H9 (cell line): ENCODE data around the gene ITPR2. TPM values are rescaled to one million over a fixed set of nuclear protein-coding genes. Genes with fewer than 3 reads are reported as not detected.

ENCODE experiments used
- DNase-seq: peaks from one replicate; pipeline ENCODE4 v3.0.0-alpha.2; 2017
- H2AFZ ChIP-seq: one replicate; pipeline ENCODE4 v1.6.1; 2013; ENCODE audit warnings: mild to moderate bottlenecking, low read length, control low read depth, moderate library complexity
- H2AK5ac ChIP-seq: 2 replicates; pipeline ENCODE4 v1.6.1; 2013; ENCODE audit warnings: low read length, control low read depth, mixed read lengths; ENCODE audit not compliant: insufficient read length
- H2BK120ac ChIP-seq: one replicate; pipeline ENCODE4 v1.6.1; 2013; ENCODE audit warnings: low read depth, mild to moderate bottlenecking, low read length, control low read depth, inconsistent platforms; ENCODE audit not compliant: poor library complexity, severe bottlenecking
- H2BK12ac ChIP-seq: 2 replicates; pipeline ENCODE4 v1.6.1; 2013; ENCODE audit warnings: low read length, control low read depth, mixed read lengths, low read depth; ENCODE audit not compliant: insufficient read length
- H2BK15ac ChIP-seq: 2 replicates; pipeline ENCODE4 v1.6.1; 2013; ENCODE audit warnings: low read depth, low read length, control low read depth
- H2BK20ac ChIP-seq: one replicate; pipeline ENCODE4 v1.6.1; 2013; ENCODE audit warnings: low read depth, mild to moderate bottlenecking, low read length, control low read depth, inconsistent platforms; ENCODE audit not compliant: poor library complexity, severe bottlenecking
- H2BK5ac ChIP-seq: 2 replicates; pipeline ENCODE4 v1.6.1; 2013; ENCODE audit warnings: low read length, control low read depth, mixed read lengths; ENCODE audit not compliant: insufficient read length
- H3K14ac ChIP-seq: 2 replicates; pipeline ENCODE4 v1.6.1; 2013; ENCODE audit warnings: low read length, control low read depth; ENCODE audit not compliant: insufficient read depth
- H3K18ac ChIP-seq: 2 replicates; pipeline ENCODE4 v1.6.1; 2013; ENCODE audit warnings: low read depth, mild to moderate bottlenecking, mixed read lengths, low read length, control low read depth; ENCODE audit not compliant: insufficient read length
- H3K23ac ChIP-seq: 2 replicates; pipeline ENCODE4 v1.6.1; 2013; ENCODE audit warnings: low read length, control low read depth, mixed read lengths, low read depth; ENCODE audit not compliant: insufficient read length
- H3K23me2 ChIP-seq: 2 replicates; pipeline ENCODE4 v1.6.1; 2013; ENCODE audit warnings: low read depth, mild to moderate bottlenecking, mixed read lengths, low read length, control low read depth; ENCODE audit not compliant: insufficient read length, poor library complexity, severe bottlenecking
- H3K27ac ChIP-seq: 2 replicates; pipeline ENCODE4 v1.5.1; 2013; ENCODE audit warnings: low read length, control low read depth, mixed read lengths, low read depth; ENCODE audit not compliant: insufficient read length
- H3K27me3 ChIP-seq: 2 replicates; pipeline ENCODE4 v1.6.1; 2013; ENCODE audit warnings: low read length, control low read depth, inconsistent platforms; ENCODE audit not compliant: insufficient read depth
- H3K4ac ChIP-seq: 2 replicates; pipeline ENCODE4 v1.6.1; 2013; ENCODE audit warnings: low read depth, mild to moderate bottlenecking, control low read depth, inconsistent platforms, low read length, moderate library complexity
- H3K4me1 ChIP-seq: 2 replicates; pipeline ENCODE4 v1.6.1; 2013; ENCODE audit warnings: low read length, control low read depth, inconsistent platforms; ENCODE audit not compliant: insufficient read depth
- H3K4me2 ChIP-seq: 2 replicates; pipeline ENCODE4 v1.6.1; 2013; ENCODE audit warnings: low read length, control low read depth, mixed read lengths; ENCODE audit not compliant: insufficient read length, insufficient read depth
- H3K56ac ChIP-seq: 2 replicates; pipeline ENCODE4 v1.6.1; 2013; ENCODE audit warnings: low read depth, mild to moderate bottlenecking, mixed read lengths, low read length, control low read depth; ENCODE audit not compliant: insufficient read length
- H3K79me1 ChIP-seq: 2 replicates; pipeline ENCODE4 v1.6.1; 2013; ENCODE audit warnings: low read depth, mild to moderate bottlenecking, moderate library complexity, low read length, control low read depth, inconsistent platforms; ENCODE audit not compliant: insufficient read depth, poor library complexity, severe bottlenecking
- H3K79me2 ChIP-seq: 2 replicates; pipeline ENCODE4 v1.6.1; 2013; ENCODE audit warnings: low read length, control low read depth, inconsistent platforms; ENCODE audit not compliant: insufficient read depth
- H3K9ac ChIP-seq: 2 replicates; pipeline ENCODE4 v1.6.1; 2013; ENCODE audit warnings: low read length, control low read depth, mixed read lengths; ENCODE audit not compliant: insufficient read length; ENCODE audit errors: extremely low read depth
- H3K9me3 ChIP-seq: one replicate; pipeline ENCODE4 v1.6.1; 2013; ENCODE audit warnings: low read depth, low read length, inconsistent platforms; ENCODE audit not compliant: control insufficient read depth
- H3T11ph ChIP-seq: one replicate; pipeline ENCODE4 v1.6.1; 2013; ENCODE audit warnings: mild to moderate bottlenecking, low read length, control low read depth, inconsistent platforms
- H4K20me1 ChIP-seq: one replicate; pipeline ENCODE4 v1.6.1; 2013; ENCODE audit not compliant: control insufficient read depth, insufficient read length, insufficient read depth
- H4K5ac ChIP-seq: 2 replicates; pipeline ENCODE4 v1.6.1; 2013; ENCODE audit warnings: low read depth, mild to moderate bottlenecking, mixed read lengths, low read length, control low read depth; ENCODE audit not compliant: insufficient read length
- H4K8ac ChIP-seq: replicated peaks from 2 replicates; pipeline ENCODE4 v1.6.1; 2013; ENCODE audit warnings: low read length, control low read depth, mixed read lengths, low read depth; ENCODE audit not compliant: insufficient read length
- H4K91ac ChIP-seq: 2 replicates; pipeline ENCODE4 v1.6.1; 2013; ENCODE audit warnings: low read depth, mild to moderate bottlenecking, moderate library complexity, mixed read lengths, low read length, control low read depth; ENCODE audit not compliant: insufficient read length
- H3K27ac Mint-ChIP-seq, 3 experiments: 2 replicates in 2 of 3; 3 replicates in 1 of 3; pipeline ENCODE4 v1.8.0; 2020 to 2021; ENCODE audit warnings: mixed read lengths in 3 of 3, mild to moderate bottlenecking in 1 of 3, moderate library complexity in 1 of 3
- H3K27me3 Mint-ChIP-seq: 2 replicates; pipeline ENCODE4 v1.8.0; 2021; ENCODE audit warnings: low read depth, mild to moderate bottlenecking, moderate library complexity, mixed read lengths
- H3K36me3 Mint-ChIP-seq, 3 experiments: 2 replicates in 2 of 3; 3 replicates in 1 of 3; pipeline ENCODE4 v1.8.0; 2020 to 2021; ENCODE audit warnings: low read depth in 3 of 3, mixed read lengths in 3 of 3; ENCODE audit not compliant: insufficient read depth in 1 of 3
- H3K4me1 Mint-ChIP-seq, 2 experiments: 2 replicates each; pipeline ENCODE4 v1.8.0; 2020; ENCODE audit warnings: mixed read lengths in 2 of 2
- H3K4me3 Mint-ChIP-seq, 2 experiments: 2 replicates in 1 of 2; 3 replicates in 1 of 2; pipeline ENCODE4 v1.8.0; 2020 to 2021; ENCODE audit warnings: mild to moderate bottlenecking in 2 of 2, mixed read lengths in 2 of 2, moderate library complexity in 1 of 2
- H3K9me3 Mint-ChIP-seq, 2 experiments: 2 replicates in 1 of 2; 3 replicates in 1 of 2; pipeline ENCODE4 v1.8.0; 2020; ENCODE audit warnings: mild to moderate bottlenecking in 2 of 2, mixed read lengths in 2 of 2, moderate library complexity in 1 of 2
- CTCF ChIP-seq: fragments of 200-600 bp; sonication (generic); conservative IDR thresholded peaks from 3 replicates; pipeline ENCODE4 v1.8.0; 2021; ENCODE audit warnings: antibody characterized with exemption, mild to moderate bottlenecking
- WGBS: extraction: QIAGEN DNeasy Blood & Tissue Kit; methylation state at CpG from one replicate; pipeline ENCODE4 v1.1.7; 2013; ENCODE audit warnings: missing lambda C conversion rate, low lambda C conversion rate, mixed read lengths; ENCODE audit not compliant: insufficient read length; ENCODE audit errors: extremely low coverage; 5-methylcytosine and 5-hydroxymethylcytosine counted together
- total RNA-seq: library from RNA; stranded (reverse); gene quantifications from 2 replicates; pipeline ENCODE4 v1.2.1, GENCODE V29; 2021

Gene ITPR2
- total RNA-seq, 1 experiment from 2014 or later, result 14.8 TPM

- TF ChIP-seq CTCF, result no peak
- Histone ChIP-seq H4K8ac (no peak overlapping the region), H3K23ac (no peak overlapping the region), H3K27ac (no peak overlapping the region), H3K18ac (no peak overlapping the region), H2BK5ac (no peak overlapping the region), H3K9ac (no peak overlapping the region), H2BK15ac (no peak overlapping the region), H3K56ac (no peak overlapping the region), H3K4ac (no peak overlapping the region), H3K23me2 (no peaks in the 10 kb centered on the region), H3K79me1 (peaks cover 3% of the 10 kb centered on the region), H2AFZ (no peak overlapping the region), H3K4me2 (no peak overlapping the region), H2BK12ac (no peak overlapping the region), H3T11ph (no peak overlapping the region), H3K79me2 (peaks cover 2% of the 10 kb centered on the region; the same call in 1 of the 2 replicates), H3K4me1 (no peaks in the 10 kb centered on the region), H2BK20ac (no peak overlapping the region), H2BK120ac (no peak overlapping the region), H2AK5ac (no peak overlapping the region), H3K9me3 (no peaks in the 10 kb centered on the region), H4K20me1 (no peaks in the 10 kb centered on the region), H4K5ac (no peak overlapping the region), H3K14ac (no peak overlapping the region), H3K27me3 (no peaks in the 10 kb centered on the region), H4K91ac (no peak overlapping the region)
- DNase-seq, result no peak
- Mint-ChIP-seq H3K4me1 (peaks cover 7 to 20% of the 10 kb centered on the region in 2 experiments; a peak in 3 of 4 replicates), H3K9me3 (no peaks in the 10 kb centered on the region), H3K4me3 (no peak overlapping the region), H3K36me3 (no peaks in the 10 kb centered on the region), H3K27me3 (no peaks in the 10 kb centered on the region), H3K27ac (peak overlapping the region in 1 of 3 experiments; percentile 49; a peak in 1 of 7 replicates)
- WGBS, result no CpG with 5 or more reads among the region's 13 CpGs
These were observed 105.4 kb downstream of the ITPR2 start for GRCh38 chr12:26727482-26728204.
